GM23248 (cell line): ENCODE data around the gene TMTC1. TPM values are rescaled to one million over a fixed set of nuclear protein-coding genes. Genes with fewer than 3 reads are reported as not detected.

Source experiments
- DNase-seq: peaks from one replicate; pipeline ENCODE4 v3.0.0-alpha.2; 2015
- H2AFZ ChIP-seq: fragments of 200-600 bp; sonication (generic); 2 replicates; pipeline ENCODE4 v1.6.1; 2016; ENCODE audit warnings: antibody characterized with exemption
- H3F3A ChIP-seq: fragments of 200-600 bp; sonication (generic); 2 replicates; pipeline ENCODE4 v1.6.1; 2016; ENCODE audit warnings: mild to moderate bottlenecking, antibody characterized with exemption, mixed run types; ENCODE audit not compliant: insufficient read depth
- H3K27ac ChIP-seq: fragments of 200-600 bp; sonication (generic); 2 replicates; pipeline ENCODE4 v1.5.1; 2016; ENCODE audit warnings: mild to moderate bottlenecking
- H3K27me3 ChIP-seq: fragments of 200-600 bp; sonication (generic); replicated peaks from 2 replicates; pipeline ENCODE4 v1.6.1; 2016; ENCODE audit warnings: mild to moderate bottlenecking; ENCODE audit not compliant: insufficient read depth
- H3K36me3 ChIP-seq: fragments of 200-600 bp; sonication (generic); 2 replicates; pipeline ENCODE4 v1.6.1; 2016; ENCODE audit warnings: low read depth, mild to moderate bottlenecking
- H3K4me1 ChIP-seq: fragments of 200-600 bp; sonication (generic); 2 replicates; pipeline ENCODE4 v1.6.1; 2016; ENCODE audit warnings: mild to moderate bottlenecking; ENCODE audit not compliant: insufficient read depth
- H3K4me2 ChIP-seq: fragments of 200-600 bp; sonication (generic); one replicate; pipeline ENCODE4 v1.6.1; 2016; ENCODE audit warnings: mild to moderate bottlenecking; ENCODE audit not compliant: unreplicated experiment
- H3K4me3 ChIP-seq: fragments of 200-600 bp; sonication (generic); 2 replicates; pipeline ENCODE4 v1.5.1; 2016; ENCODE audit warnings: mild to moderate bottlenecking
- H3K79me2 ChIP-seq: fragments of 200-600 bp; sonication (generic); 2 replicates; pipeline ENCODE4 v1.6.1; 2016; ENCODE audit warnings: mild to moderate bottlenecking; ENCODE audit not compliant: insufficient read depth
- H3K9ac ChIP-seq: fragments of 200-600 bp; sonication (generic); 2 replicates; pipeline ENCODE4 v1.6.1; 2016; ENCODE audit warnings: mild to moderate bottlenecking
- H3K9me2 ChIP-seq: fragments of 200-600 bp; sonication (generic); 2 replicates; pipeline ENCODE4 v1.6.1; 2016; ENCODE audit warnings: mixed run types, mild to moderate bottlenecking, moderate library complexity; ENCODE audit not compliant: insufficient read depth
- H3K9me3 ChIP-seq: fragments of 200-600 bp; sonication (generic); one replicate; pipeline ENCODE4 v1.6.1; 2017; ENCODE audit warnings: low read depth
- H4K20me1 ChIP-seq: fragments of 200-600 bp; sonication (generic); 2 replicates; pipeline ENCODE4 v1.6.0; 2016; ENCODE audit not compliant: insufficient read depth
- EZH2 ChIP-seq: fragments of 200-600 bp; sonication (generic); IDR thresholded peaks from 2 replicates; pipeline ENCODE4 v1.6.1; 2018; ENCODE audit warnings: antibody characterized with exemption, mild to moderate bottlenecking; ENCODE audit not compliant: insufficient read depth, poor library complexity, severe bottlenecking
- EZH2phosphoT487 ChIP-seq: fragments of 200-600 bp; sonication (generic); IDR thresholded peaks from 2 replicates; pipeline ENCODE4 v1.6.1; 2018; ENCODE audit warnings: antibody characterized with exemption, moderate library complexity, mild to moderate bottlenecking, low read depth; ENCODE audit not compliant: insufficient read depth
- WGBS, 2 experiments: methylation state at CpG; one replicate each; pipeline ENCODE4 v1.1.6; 2015 to 2017; ENCODE audit warnings: low lambda C conversion rate in 2 of 2, low coverage in 1 of 2; ENCODE audit errors: missing lambda C conversion rate in 2 of 2; 5-methylcytosine and 5-hydroxymethylcytosine counted together
- in situ Hi-C: fragments of 300-500 bp; cut with MboI; formaldehyde crosslinking; loops from 2 replicates; pipeline ENCODE4 v1.15.0; 2020
- polyA plus RNA-seq: library from polyadenylated mRNA; unstranded; fragments of >200 nt; fragmentation: Nextera tagmentation; extraction: Ambion mirVana; gene quantifications from 2 replicates; pipeline ENCODE4 v1.2.1, GENCODE V29; 2016
- total RNA-seq: library from RNA; depleted of rRNA; stranded (reverse); fragments of >200 nt; shearing (Covaris generic); gene quantifications from 2 replicates; pipeline ENCODE4 v1.2.3, GENCODE V29; 2014

TMTC1 gene
- total and polyA plus RNA-seq, 2 experiments from 2014 or later = 6.8 to 25.3 TPM

GRCh38 chr12:29762637-29763300, 21.0 kb downstream of the TMTC1 start:
- Histone ChIP-seq H3K79me2 (peaks cover 5% of the 10 kb centered on the region; the same call in 1 of the 2 replicates), H3K4me3 (no peak overlapping the region), H3F3A (0 out of 2 replicates have a peak, but pooled peaks cover under 1% of the 10 kb centered on the region), H3K36me3 (no peaks in the 10 kb centered on the region), H3K27ac (no peak overlapping the region), H3K9me3 (no peaks in the 10 kb centered on the region), H3K4me2 (no peak overlapping the region), H3K4me1 (peaks cover 6% of the 10 kb centered on the region; the same call in 1 of the 2 replicates), H2AFZ (no peak overlapping the region), H3K9me2 (no peaks in the 10 kb centered on the region), H3K9ac (no peak overlapping the region), H3K27me3 (no peaks in the 10 kb centered on the region), H4K20me1 (no peaks in the 10 kb centered on the region)
- in situ Hi-C loops = no loop called here
- peak; percentile 39 for DNase-seq
- no peak for TF ChIP-seq EZH2phosphoT487
- TF ChIP-seq EZH2 = no peak
- 54 to 55% methylated on average over 7 of the region's 7 CpGs for WGBS, 2 experiments

GRCh38 chr12:29759950-29760349, 23.8 kb downstream of the TMTC1 start:
- in situ Hi-C loops = no loop called here
- H3K4me1 ChIP-seq = peaks cover 20% of the 10 kb centered on the region
- WGBS, 2 experiments = 83 to 91% methylated on average over 2 of the region's 2 CpGs
- H3K27ac ChIP-seq = no peak overlapping the region
- no peaks in the 10 kb centered on the region for H3K9me2 ChIP-seq
- H4K20me1 ChIP-seq = no peaks in the 10 kb centered on the region
- H3K36me3 ChIP-seq = peaks cover 4% of the 10 kb centered on the region; the same call in 1 of the 2 replicates
- TF ChIP-seq EZH2phosphoT487 (no peak), EZH2 (no peak)
- H3K9ac ChIP-seq = no peak overlapping the region
- H3K79me2 ChIP-seq = no peaks in the 10 kb centered on the region
- H3K4me3 ChIP-seq = no peak overlapping the region
- H3F3A ChIP-seq = peaks cover 15% of the 10 kb centered on the region; the same call in 1 of the 2 replicates
- H2AFZ ChIP-seq = no peak overlapping the region
- H3K9me3 ChIP-seq = no peaks in the 10 kb centered on the region
- DNase-seq = no peak
- no peaks in the 10 kb centered on the region for H3K27me3 ChIP-seq
- H3K4me2 ChIP-seq = no peak overlapping the region

- H3K27me3 ChIP-seq = no peaks in the 10 kb centered on the region
- no peak overlapping the region for H3K4me3 ChIP-seq
- peak overlapping the region; percentile 23 for H3K27ac ChIP-seq
- no peak for TF ChIP-seq EZH2phosphoT487
- TF ChIP-seq EZH2 = no peak
- no peaks in the 10 kb centered on the region for H3K79me2 ChIP-seq
- no peaks in the 10 kb centered on the region for H3K9me2 ChIP-seq
- in situ Hi-C loops = no loop called here
- no peak overlapping the region for H2AFZ ChIP-seq
- H3K4me1 ChIP-seq = peaks cover 26% of the 10 kb centered on the region
- no peak overlapping the region for H3K4me2 ChIP-seq
- H4K20me1 ChIP-seq = no peaks in the 10 kb centered on the region
- peaks cover 4% of the 10 kb centered on the region; the same call in 1 of the 2 replicates for H3K36me3 ChIP-seq
- H3K9me3 ChIP-seq = no peaks in the 10 kb centered on the region
- no peak overlapping the region for H3K9ac ChIP-seq
- DNase-seq = peak; percentile 35
- peaks cover 20% of the 10 kb centered on the region; the same call in 1 of the 2 replicates for H3F3A ChIP-seq
Observed at GRCh38 chr12:29756741-29757390, 26.9 kb downstream of the TMTC1 start.

- Histone ChIP-seq H3K4me3 (no peak overlapping the region), H3K4me1 (peaks cover 30% of the 10 kb centered on the region), H3K9me2 (no peaks in the 10 kb centered on the region), H3K27me3 (no peaks in the 10 kb centered on the region), H4K20me1 (no peaks in the 10 kb centered on the region), H3K27ac (no peak overlapping the region), H2AFZ (no peak overlapping the region), H3K4me2 (no peak overlapping the region), H3K79me2 (no peaks in the 10 kb centered on the region), H3F3A (peaks cover 20% of the 10 kb centered on the region; the same call in 1 of the 2 replicates), H3K9ac (no peak overlapping the region), H3K9me3 (no peaks in the 10 kb centered on the region), H3K36me3 (peaks cover 4% of the 10 kb centered on the region; the same call in 1 of the 2 replicates)
- no peak for TF ChIP-seq EZH2phosphoT487
- DNase-seq = no peak
- 73 to 74% methylated on average over 8 of the region's 8 CpGs for WGBS, 2 experiments
- in situ Hi-C loops = no loop called here
Observed at GRCh38 chr12:29754235-29755189, 29.2 kb downstream of the TMTC1 start.
